NCI-H774 (cell line): ENCODE measurements around the gene DSG4.

ENCODE experiments used
- DNase-seq: peaks from one replicate; lab custom pipeline; 2025; lab: John Stamatoyannopoulos, UW

The DSG4 gene

GRCh38 chr18:31410716-31411483 is 34.3 kb downstream of the DSG4 start:
- DNase-seq, result no peak

GRCh38 chr18:31413137-31413536 is 36.6 kb downstream of the DSG4 start:
- no peak for DNase-seq

- no peak for DNase-seq
These were observed 41.3 kb downstream of the DSG4 start for GRCh38 chr18:31417850-31418249.

- DNase-seq, result no peak
These were observed 42.9 kb downstream of the DSG4 start for GRCh38 chr18:31419457-31419932.

GRCh38 chr18:31420032-31420431 is 43.5 kb downstream of the DSG4 start:
- DNase-seq, result no peak

GRCh38 chr18:31420524-31420923 is 43.9 kb downstream of the DSG4 start:
- DNase-seq, result no peak

GRCh38 chr18:31424383-31424988 is 47.9 kb downstream of the DSG4 start:
- DNase-seq, result no peak

- DNase-seq, result no peak
These were observed 49.4 kb downstream of the DSG4 start for GRCh38 chr18:31426021-31426420.

GRCh38 chr18:31426871-31427406 is 50.4 kb downstream of the DSG4 start:
- DNase-seq, result no peak

GRCh38 chr18:31428211-31428610 is 51.6 kb downstream of the DSG4 start:
- no peak for DNase-seq

- no peak for DNase-seq
These were observed 53.0 kb downstream of the DSG4 start for GRCh38 chr18:31429623-31430022.

- DNase-seq, result no peak
These were observed 53.5 kb downstream of the DSG4 start for GRCh38 chr18:31430072-31430471.

- no peak for DNase-seq
These were observed 54.0 kb downstream of the DSG4 start for GRCh38 chr18:31430554-31430953.

- no peak for DNase-seq
These were observed 55.7 kb downstream of the DSG4 start for GRCh38 chr18:31432316-31432715.

- DNase-seq, result no peak
These were observed 60.2 kb downstream of the DSG4 start for GRCh38 chr18:31436825-31437224.

- DNase-seq, result no peak
These were observed 61.8 kb downstream of the DSG4 start for GRCh38 chr18:31438402-31438801.

- no peak for DNase-seq
These were observed 63.3 kb downstream of the DSG4 start for GRCh38 chr18:31439807-31440325.

GRCh38 chr18:31440787-31441186 is 64.2 kb downstream of the DSG4 start:
- DNase-seq, result no peak

GRCh38 chr18:31441493-31441892 is 64.9 kb downstream of the DSG4 start:
- no peak for DNase-seq

GRCh38 chr18:31444142-31444541 is 67.6 kb downstream of the DSG4 start:
- DNase-seq, result no peak

GRCh38 chr18:31445908-31446307 is 69.3 kb downstream of the DSG4 start:
- DNase-seq, result no peak

- DNase-seq, result no peak
These were observed 70.3 kb downstream of the DSG4 start for GRCh38 chr18:31446854-31447253.

GRCh38 chr18:31447530-31448191 is 71.1 kb downstream of the DSG4 start, which contains the start of gene DSG3:
DSG3 (plus strand) TSS chr18:31447741; CDS start chr18:31447878, 137 bp downstream.
- DNase-seq, result no peak
